Osteocyte (in vitro differentiated cells): Measurements from ENCODE around the gene SLC34A1. TPM values are rescaled to one million over a fixed set of nuclear protein-coding genes. Genes with fewer than 3 reads are reported as not detected.

ENCODE experiments used
- DNase-seq: peaks from one replicate; pipeline ENCODE4 v3.0.0; 2021; ENCODE audit warnings: mixed read lengths; ENCODE audit not compliant: unreplicated experiment; ENCODE audit errors: extremely low spot score
- H3K27ac Mint-ChIP-seq: one replicate; pipeline ENCODE4 v1.8.0; 2021; ENCODE audit warnings: mild to moderate bottlenecking, mixed read lengths; ENCODE audit not compliant: unreplicated experiment
- H3K27me3 Mint-ChIP-seq: one replicate; pipeline ENCODE4 v1.8.0; 2021; ENCODE audit warnings: mixed read lengths; ENCODE audit not compliant: unreplicated experiment
- H3K36me3 Mint-ChIP-seq: one replicate; pipeline ENCODE4 v1.8.0; 2021; ENCODE audit warnings: mixed read lengths; ENCODE audit not compliant: unreplicated experiment
- H3K4me1 Mint-ChIP-seq: one replicate; pipeline ENCODE4 v1.8.0; 2021; ENCODE audit warnings: mixed read lengths; ENCODE audit not compliant: unreplicated experiment
- H3K4me3 Mint-ChIP-seq: one replicate; pipeline ENCODE4 v1.8.0; 2021; ENCODE audit warnings: mild to moderate bottlenecking, moderate library complexity, mixed read lengths; ENCODE audit not compliant: unreplicated experiment
- H3K9me3 Mint-ChIP-seq: one replicate; pipeline ENCODE4 v1.8.0; 2021; ENCODE audit warnings: mixed read lengths; ENCODE audit not compliant: unreplicated experiment
- CTCF ChIP-seq: fragments of 200-600 bp; sonication (generic); IDR thresholded peaks from 2 replicates; pipeline ENCODE4 v1.5.0; 2021; ENCODE audit warnings: antibody characterized with exemption, mild to moderate bottlenecking, moderate library complexity
- total RNA-seq: library from RNA; stranded (reverse); gene quantifications from 2 replicates; pipeline ENCODE4 v1.2.1, GENCODE V29; 2021

Gene SLC34A1
- total RNA-seq, 1 donor from 2014 or later = not detected

- Mint-ChIP-seq H3K4me3 (peak overlapping the region; percentile 64), H3K27me3 (no peaks in the 10 kb centered on the region), H3K36me3 (no peaks in the 10 kb centered on the region), H3K27ac (peak overlapping the region; percentile 76), H3K9me3 (no peaks in the 10 kb centered on the region), H3K4me1 (peaks cover 20% of the 10 kb centered on the region)
- no peak for TF ChIP-seq CTCF
- DNase-seq = no peak
Measured at GRCh38 chr5:177447611-177448243, 63.5 kb downstream of the SLC34A1 start.

Other genes with a start within 250 kb of the SLC34A1 start
- gene RAB24, start 80.7 kb upstream of the SLC34A1 start, total RNA-seq = 47.8 and 49.5 TPM in 2 replicates
- gene PRELID1, start 80.6 kb upstream of the SLC34A1 start, total RNA-seq = 98.8 and 102 TPM in 2 replicates
- 10.7 and 11.1 TPM in 2 replicates for gene MXD3, start 72.5 kb upstream of the SLC34A1 start, total RNA-seq
- 102 and 109 TPM in 2 replicates for gene LMAN2, start 32.8 kb upstream of the SLC34A1 start, total RNA-seq
- 6.2 and 7.4 TPM in 2 replicates for gene RGS14, start 26.5 kb upstream of the SLC34A1 start, total RNA-seq
- gene PFN3, start 16.2 kb downstream of the SLC34A1 start, total RNA-seq = not detected in 2 replicates
- 1.0 and 1.5 TPM in 2 replicates for gene F12, start 25.1 kb downstream of the SLC34A1 start, total RNA-seq
- 35.6 and 38.2 TPM in 2 replicates for gene GRK6, start 42.2 kb downstream of the SLC34A1 start, total RNA-seq
- 2.8 and 4.4 TPM in 2 replicates for gene PRR7, start 62.4 kb downstream of the SLC34A1 start, total RNA-seq
- gene DBN1, start 89.2 kb downstream of the SLC34A1 start, total RNA-seq = 248 and 249 TPM in 2 replicates
- gene PDLIM7, start 113.2 kb downstream of the SLC34A1 start, total RNA-seq = 312 and 358 TPM in 2 replicates
- gene DOK3, start 125.4 kb downstream of the SLC34A1 start, total RNA-seq = 5.5 and 7.2 TPM in 2 replicates
- 68.7 and 83.1 TPM in 2 replicates for gene DDX41, start 132.5 kb downstream of the SLC34A1 start, total RNA-seq
- 82.0 and 97.2 TPM in 2 replicates for gene FAM193B, start 170.1 kb downstream of the SLC34A1 start, total RNA-seq
- gene TMED9, start 207.8 kb downstream of the SLC34A1 start, total RNA-seq = 216 and 248 TPM in 2 replicates
- 34.9 and 36.0 TPM in 2 replicates for gene B4GALT7, start 215.7 kb downstream of the SLC34A1 start, total RNA-seq